ENCODE results near the gene COMT. TPM values are rescaled to one million over a fixed set of nuclear protein-coding genes. Genes with fewer than 3 reads are reported as not detected.
A peak's percentile ranks its signal among the peaks of the same experiment; 100 is the strongest.

COMT gene
- total RNA-seq, 4 donors from 2014 or later = 154 to 255 (median 223) TPM

- intact Hi-C loops (cut with DNase I; ENCODE audit: low total_unique reads) (no loop called here), in situ Hi-C loops (cut with MboI; ENCODE audit: low sequenced_read_pairs in 4 of 4) (no loop called here)
- H3K4me3 ChIP-seq = no peak overlapping the region
These were observed 16.8 kb downstream of the COMT start for GRCh38 chr22:19958083-19959042.

DNA sequence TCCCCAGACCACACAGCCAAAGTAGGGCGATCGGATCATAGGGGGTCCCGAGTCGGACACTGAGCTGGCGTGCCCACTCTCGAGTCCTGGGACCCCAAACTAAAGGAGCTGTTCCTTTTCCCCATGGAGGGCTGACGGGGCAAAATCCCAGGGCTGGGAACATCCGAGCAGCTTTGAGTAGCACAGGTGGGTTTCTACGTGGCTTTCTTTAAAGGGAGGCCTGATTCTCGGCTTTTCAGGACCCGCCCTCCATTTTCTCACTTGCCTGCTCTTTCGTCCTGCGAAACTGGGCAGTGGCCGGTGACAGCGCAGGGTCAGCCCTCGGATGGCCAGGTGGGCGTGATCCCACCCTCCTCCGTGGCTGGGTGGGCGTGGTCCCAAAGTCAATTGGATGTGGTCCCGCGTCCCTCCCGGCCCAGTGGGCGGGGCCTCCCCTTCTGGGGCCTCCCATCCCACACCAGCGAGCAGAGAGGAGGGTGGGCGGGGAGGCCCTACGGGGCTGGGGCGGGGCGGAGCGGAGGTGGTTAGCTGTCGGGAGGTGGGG lies 17.5 kb downstream of the COMT start:
- H3K4me3 ChIP-seq = peak overlapping the region in 1 of 4 donors; percentile 5
- H3K4me1 ChIP-seq = peaks cover 13 to 23% of the 10 kb centered on the region in 2 donors
- H3K9me3 ChIP-seq = no peaks in the 10 kb centered on the region
- H3K27me3 ChIP-seq = no peaks in the 10 kb centered on the region
- peak overlapping the region in 2 of 4 donors; percentile 1 to 52 for H3K27ac ChIP-seq
- TF ChIP-seq CTCF (IDR thresholded peaks at IDR 0.05 in 4 of 5, conservative IDR thresholded peaks at IDR 0.05 in 1 of 5) = no peak
- DNase-seq (no peak), ATAC-seq (no peak)
- in situ Hi-C loops (cut with MboI; ENCODE audit: low sequenced_read_pairs in 4 of 4) = no loop called here
- intact Hi-C loops (cut with DNase I; ENCODE audit: low total_unique reads) = no loop called here
- H3K36me3 ChIP-seq = peaks cover 0 to 9% of the 10 kb centered on the region in 2 donors

More at GRCh38 chr22:19958083-19959042, 16.8 kb downstream of the COMT start:
- DNase-seq = no peak
- Histone ChIP-seq H3K27me3 (no peaks in the 10 kb centered on the region), H3K36me3 (peaks cover 0 to 2% of the 10 kb centered on the region in 2 donors), H3K4me1 (peaks cover 13 to 30% of the 10 kb centered on the region in 2 donors), H3K27ac (peak overlapping the region in 2 of 4 donors; percentile 1 to 52), H3K9me3 (no peaks in the 10 kb centered on the region)
- peak; percentile 5 to 12 for ATAC-seq
- TF ChIP-seq CTCF (IDR thresholded peaks at IDR 0.05 in 4 of 5, conservative IDR thresholded peaks at IDR 0.05 in 1 of 5) (no peak), POLR2A (IDR thresholded peaks at IDR 0.05) (no peak)

DNA sequence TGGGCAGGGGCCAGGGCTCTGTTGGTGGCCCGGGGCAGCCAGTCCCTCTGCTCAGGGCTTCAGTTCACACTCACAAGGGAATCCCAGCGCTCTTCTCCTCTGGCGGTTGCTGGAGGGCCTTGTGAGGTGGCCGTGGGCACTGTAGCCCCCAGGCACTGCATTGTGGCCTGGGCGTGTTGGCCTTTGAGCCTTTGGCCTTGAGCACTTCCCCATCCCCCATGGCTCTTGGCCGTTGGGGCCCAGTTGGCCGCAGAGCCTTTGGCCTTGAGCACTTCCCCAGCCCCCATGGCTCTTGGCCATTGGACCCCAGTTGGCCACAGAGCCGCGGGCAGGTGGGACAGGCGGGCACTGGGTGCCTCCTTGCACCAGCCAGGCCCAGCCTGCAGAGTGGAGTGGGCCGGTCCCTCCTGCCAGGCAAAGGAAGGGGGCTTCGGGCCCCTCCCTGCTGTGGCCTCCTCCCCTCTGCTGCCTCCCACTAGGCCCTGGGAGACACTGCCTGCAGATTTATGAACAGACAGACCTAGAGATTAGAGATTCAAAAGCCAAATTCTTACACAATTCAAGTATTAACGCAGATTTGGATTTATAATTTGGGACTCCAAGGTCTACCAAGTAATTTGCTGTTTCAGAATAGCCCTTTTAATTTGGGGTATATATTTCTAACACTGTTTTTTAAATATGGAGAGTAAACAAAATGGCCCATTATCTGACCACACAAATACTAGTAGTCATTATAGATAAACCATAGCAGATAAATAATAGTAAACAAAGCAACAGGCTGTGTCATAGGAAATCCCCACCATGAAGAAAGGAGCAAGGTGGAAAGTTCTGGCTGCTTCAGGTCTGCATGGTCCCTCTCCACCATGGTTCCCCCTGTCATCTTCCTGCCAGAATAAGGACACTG lies 18.3 kb downstream of the COMT start:
- peak overlapping the region in 1 of 4 donors; percentile 5 for H3K4me3 ChIP-seq
- in situ Hi-C loops (cut with MboI; ENCODE audit: low sequenced_read_pairs in 4 of 4) (no loop called here), intact Hi-C loops (cut with DNase I; ENCODE audit: low total_unique reads) (no loop called here)
- DNase-seq = no peak
- no peak for TF ChIP-seq CTCF (IDR thresholded peaks at IDR 0.05 in 4 of 5, conservative IDR thresholded peaks at IDR 0.05 in 1 of 5)
- no peak for TF ChIP-seq POLR2A (IDR thresholded peaks at IDR 0.05)
- H3K9me3 ChIP-seq = no peaks in the 10 kb centered on the region
- H3K4me1 ChIP-seq = peaks cover 13 to 22% of the 10 kb centered on the region in 2 donors
- no peaks in the 10 kb centered on the region for H3K27me3 ChIP-seq
- ATAC-seq = no peak
- H3K27ac ChIP-seq = no peak overlapping the region
- peaks cover 0 to 16% of the 10 kb centered on the region in 2 donors for H3K36me3 ChIP-seq

DNA sequence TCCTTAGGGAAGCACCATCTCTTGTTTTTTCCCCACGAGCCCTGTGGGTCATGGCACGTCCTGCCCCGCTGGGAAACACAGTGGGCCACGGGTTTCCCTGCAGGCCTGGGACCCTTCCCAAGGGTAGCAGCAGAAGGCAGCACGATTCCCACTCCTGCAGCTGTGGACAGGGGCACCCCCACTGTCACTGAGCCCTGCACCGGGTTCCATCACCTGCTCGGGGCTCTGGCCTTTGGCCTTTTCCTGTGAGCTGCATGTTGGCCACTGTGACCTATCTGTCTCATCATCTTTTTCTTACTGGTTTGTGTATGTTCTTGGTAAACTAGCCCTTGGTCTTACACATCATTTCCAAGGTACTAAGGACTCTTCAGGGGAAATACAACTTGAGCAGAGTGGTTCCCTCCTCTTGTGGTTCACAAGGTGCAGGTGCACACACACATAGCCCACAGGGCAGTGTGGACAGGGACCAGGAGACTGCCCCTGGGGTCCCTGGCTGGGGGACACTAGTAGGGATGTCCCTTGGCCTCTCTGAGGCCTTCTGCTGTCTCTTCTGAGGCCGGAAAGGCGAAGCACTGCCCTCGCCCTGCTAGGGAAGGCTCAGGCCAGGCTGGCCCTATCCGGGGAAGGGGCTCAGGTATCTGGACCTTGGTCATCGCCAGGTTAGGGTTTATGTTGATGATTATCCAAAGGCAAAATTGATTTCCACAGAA lies 19.1 kb downstream of the COMT start:
- TF ChIP-seq POLR2A (IDR thresholded peaks at IDR 0.05) (no peak), CTCF (IDR thresholded peaks at IDR 0.05 in 4 of 5, conservative IDR thresholded peaks at IDR 0.05 in 1 of 5) (no peak)
- Histone ChIP-seq H3K9me3 (no peaks in the 10 kb centered on the region), H3K27ac (no peak overlapping the region), H3K36me3 (peaks cover 0 to 17% of the 10 kb centered on the region in 2 donors), H3K27me3 (no peaks in the 10 kb centered on the region), H3K4me1 (peaks cover 13 to 17% of the 10 kb centered on the region in 2 donors), H3K4me3 (no peak overlapping the region)
- DNase-seq (no peak), ATAC-seq (no peak)
- in situ Hi-C loops (cut with MboI; ENCODE audit: low sequenced_read_pairs in 4 of 4) = no loop called here
- intact Hi-C loops (cut with DNase I; ENCODE audit: low total_unique reads) = loop anchor here (1.0 kb wide), 1 partner anchor 21 kb away; no protein-coding TSS in a partner anchor
